ENCODE results near the gene KANK3.
"Not testable (repeated sequence)": the region's sequence is repeated elsewhere in the genome, so short reads cannot be mapped to it uniquely, and the experiment has no call there.

KANK3 gene

DNA sequence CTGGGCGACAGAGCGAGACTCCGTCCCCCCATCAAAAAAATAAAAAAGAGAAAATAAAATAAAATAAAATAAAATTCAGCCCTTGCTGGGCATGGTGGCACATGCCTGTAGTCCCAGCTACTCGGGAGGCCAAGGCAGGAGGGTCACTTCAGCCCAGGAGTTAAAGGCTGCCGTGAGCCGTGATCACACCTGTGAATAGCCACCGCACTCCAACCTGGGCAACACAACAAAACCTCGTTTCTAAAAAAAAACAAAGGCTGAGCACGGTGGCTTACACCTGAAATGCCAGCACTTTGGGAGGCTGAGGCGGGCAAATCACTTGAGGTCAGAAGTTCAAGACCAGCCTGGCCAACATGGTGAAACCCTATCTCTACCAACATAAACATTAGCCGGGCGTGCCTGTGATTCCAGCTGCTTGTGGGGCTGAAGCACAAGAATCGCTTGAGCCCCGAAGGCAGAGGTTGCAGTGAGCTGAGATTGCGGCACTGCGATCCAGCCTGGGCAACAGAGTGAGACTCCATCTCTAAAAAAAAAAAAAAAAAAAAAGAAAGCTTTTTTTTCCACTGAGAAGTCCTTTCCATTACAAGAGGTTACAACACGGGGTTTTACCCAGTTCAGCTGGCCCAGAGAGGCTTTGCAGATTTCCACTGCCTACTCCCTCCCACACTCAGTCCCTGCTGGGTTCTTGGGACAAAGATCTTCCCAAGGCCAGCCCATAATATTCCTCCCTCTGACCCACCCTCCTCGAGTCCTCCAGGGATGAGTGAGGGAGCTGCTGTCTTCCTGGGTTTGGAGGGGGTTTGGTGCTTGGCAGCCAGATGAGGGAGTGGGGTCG is 27.3 kb upstream of the KANK3 start:
- no peak for DNase-seq

GRCh38 chr19:8367327-8368001 is 24.4 kb upstream of the KANK3 start:
- no peak for DNase-seq

DNA sequence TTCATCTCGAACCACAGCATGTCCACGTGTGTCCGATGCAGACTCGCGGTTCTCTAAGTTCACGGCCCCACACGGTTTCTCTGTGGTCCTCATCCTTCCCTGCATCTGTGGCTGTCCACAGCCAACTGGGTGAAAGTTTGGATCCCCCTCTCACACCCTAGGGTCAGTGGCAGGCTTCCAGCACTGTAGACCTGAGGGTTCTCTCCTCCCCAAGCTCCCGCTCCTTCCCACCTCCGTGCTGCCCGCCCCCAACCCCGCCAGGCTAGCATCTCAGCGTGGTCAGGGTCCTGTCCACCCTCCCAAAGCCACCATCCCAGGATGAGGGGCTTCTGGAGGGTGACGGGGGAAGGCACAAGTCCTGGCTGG is 23.9 kb upstream of the KANK3 start:
- no peak for DNase-seq

DNA sequence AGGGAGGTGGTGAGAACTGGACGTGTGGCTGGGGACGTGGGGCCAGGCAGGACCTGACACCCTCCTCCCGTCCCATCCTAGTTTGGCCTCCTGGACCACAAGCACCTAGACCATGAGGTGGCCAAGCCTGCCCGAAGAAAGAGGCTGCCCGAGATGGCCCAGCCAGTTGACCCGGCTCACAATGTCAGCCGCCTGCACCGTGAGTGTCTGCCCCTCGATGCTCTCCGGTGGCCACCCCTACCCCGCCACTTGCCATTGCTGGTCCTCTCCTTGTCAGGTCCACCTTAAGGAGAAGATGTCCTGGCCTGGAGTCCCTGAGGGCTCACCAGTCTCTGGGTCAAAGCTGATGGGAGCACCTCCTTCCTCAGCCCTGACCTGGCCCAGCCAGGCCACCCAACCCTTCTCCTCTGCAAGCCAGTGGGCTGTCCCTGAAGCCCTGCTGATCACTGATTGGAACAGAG is 23.1 kb upstream of the KANK3 start:
- no peak for DNase-seq

- DNase-seq, result no peak
These were observed 21.0 kb upstream of the KANK3 start, which contains the start of gene ANGPTL4 for GRCh38 chr19:8363803-8364771. Gene ANGPTL4, plus strand, starts transcription at chr19:8364155. Its CDS starts 167 bp downstream, at chr19:8364322.

GRCh38 chr19:8361921-8362793 is 19.1 kb upstream of the KANK3 start:
- peak in 1 of 2 donors; percentile 31 for DNase-seq

DNA sequence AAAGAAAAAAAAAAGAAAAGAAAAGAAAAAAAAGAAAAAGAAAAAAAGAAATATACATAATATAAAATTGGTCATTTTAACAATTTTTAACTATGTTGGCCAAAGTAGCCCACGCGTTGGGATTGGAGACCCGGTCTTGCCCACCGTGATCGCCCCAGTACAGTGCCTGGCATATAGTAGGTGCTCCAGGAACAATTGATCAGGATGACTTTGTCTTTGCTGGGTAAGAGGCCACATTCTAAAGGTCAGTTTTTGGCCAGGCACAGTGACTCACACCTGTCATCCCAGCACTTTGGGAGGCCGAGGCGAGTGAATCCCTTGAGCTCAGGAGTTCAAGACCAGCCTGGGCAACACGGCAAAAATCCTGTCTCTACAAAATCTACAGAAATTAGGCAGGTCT is 17.1 kb upstream of the KANK3 start:
- no peak for DNase-seq

GRCh38 chr19:8358948-8359347 is 15.9 kb upstream of the KANK3 start:
- DNase-seq, result no peak

DNA sequence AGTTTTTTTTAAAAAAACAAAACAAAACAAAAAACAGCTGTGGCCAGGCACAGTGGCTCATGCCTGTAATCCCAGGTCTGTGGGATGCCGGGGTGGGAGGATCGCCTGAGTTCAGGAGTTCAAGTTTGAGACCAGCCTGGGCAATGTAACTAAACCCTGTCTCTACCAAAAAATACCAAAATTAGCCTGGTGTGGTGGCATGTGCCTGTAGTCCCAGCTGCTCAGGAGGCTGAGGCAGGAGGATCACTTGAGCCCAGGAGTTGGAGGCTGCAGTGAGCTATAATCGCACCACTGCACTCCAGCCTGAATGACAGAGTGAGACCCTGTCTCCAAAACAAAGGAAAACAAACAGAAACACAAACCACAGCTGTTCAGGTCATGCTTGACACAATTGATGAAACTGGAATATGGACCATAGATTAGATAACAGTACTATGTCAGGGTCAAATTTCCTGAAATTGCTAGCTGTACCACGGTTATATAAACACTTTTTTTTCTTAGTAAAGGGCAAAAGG is 14.0 kb upstream of the KANK3 start:
- no peak for DNase-seq

- DNase-seq, result no peak
These were observed 12.8 kb upstream of the KANK3 start for GRCh38 chr19:8355631-8356402.

DNA sequence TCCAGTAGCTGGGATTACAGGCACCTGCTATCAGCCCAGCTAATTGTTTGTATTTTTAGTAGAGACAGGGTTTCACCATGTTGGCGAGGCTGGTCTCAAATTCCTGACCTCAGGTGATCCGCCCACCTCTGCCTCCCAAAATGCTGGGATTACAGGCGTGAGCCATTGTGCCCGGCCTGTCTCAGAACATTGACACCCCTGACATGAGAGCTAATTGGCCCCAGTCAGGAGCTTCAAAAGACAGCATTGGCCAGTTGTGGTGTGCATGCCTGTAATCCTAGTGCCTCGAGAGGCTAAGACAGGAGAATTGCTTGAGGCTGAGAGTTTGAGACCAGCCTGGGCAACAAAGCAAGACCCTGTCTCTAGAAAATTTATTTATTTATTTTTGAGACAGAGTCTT is 9.8 kb upstream of the KANK3 start:
- DNase-seq, result not testable (repeated sequence)

DNA sequence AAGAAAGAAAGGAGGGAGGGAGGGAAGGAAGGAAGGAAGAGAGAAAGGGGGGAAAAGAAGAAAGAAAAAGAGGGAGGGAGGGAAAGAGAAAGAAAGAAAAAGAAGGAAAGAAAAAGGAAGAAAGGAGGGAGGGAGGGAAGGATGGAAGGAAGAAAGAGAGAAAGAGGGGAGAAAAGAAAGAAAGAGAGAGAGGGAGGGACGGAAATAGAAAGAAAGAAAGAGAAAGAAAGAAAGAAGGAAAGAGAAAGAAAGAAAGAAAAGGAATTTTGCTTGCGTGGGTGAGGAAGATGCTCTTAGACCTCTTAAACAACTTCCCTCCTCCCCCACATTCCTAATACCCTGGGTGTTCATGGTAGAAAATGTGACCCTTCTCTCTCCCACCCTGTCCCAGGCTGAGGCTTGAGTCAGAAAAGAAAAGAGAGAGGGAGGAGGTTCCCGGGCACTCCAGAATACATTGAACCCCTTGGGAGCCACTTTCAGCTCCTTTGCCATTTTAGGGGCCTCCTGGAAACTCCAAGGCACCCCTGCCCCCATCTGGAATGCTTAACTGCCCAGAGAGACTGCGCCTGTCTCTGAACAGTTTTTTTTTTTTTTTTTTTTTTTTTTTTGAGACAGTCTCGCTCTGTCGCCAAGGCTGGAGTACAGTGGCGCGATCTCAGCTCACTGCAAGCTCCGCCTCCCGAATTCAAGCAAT is 9.2 kb upstream of the KANK3 start:
- DNase-seq, result no peak

DNA sequence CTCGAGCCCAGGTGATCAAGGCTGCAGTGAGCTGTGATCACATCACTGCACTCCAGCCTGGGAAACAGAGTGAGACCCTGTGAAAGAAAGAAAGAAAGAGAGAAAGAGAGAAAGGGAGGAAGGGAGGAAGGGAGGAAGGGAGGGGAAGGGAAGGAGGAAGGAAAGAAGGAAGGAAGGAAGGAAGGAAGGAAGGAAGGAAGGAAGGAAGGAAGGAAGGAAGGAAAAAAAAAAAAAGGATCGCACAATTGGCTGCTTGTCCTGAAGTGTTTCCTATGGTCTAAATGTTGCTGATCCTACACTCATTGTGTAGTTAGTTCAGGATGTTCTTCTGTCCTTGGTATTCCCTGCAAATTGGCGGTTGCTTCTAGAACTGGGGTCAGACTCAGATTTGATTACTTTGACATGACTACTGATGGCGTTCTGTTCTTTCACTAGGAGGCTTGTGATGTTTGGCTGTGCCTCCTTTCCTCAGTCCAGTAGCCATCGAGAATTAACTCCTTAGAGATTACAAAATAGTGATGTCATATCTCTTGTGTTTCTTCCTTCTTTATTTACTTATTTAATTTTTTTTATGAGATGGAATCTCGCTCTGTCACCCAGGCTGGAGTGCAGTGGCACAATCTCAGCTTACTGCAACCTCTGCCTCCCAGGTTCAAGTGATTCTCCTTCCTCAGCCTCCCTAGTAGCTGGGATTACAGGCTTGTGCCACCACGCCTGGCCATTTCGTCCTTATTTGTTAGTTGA is 6.7 kb upstream of the KANK3 start:
- not testable (repeated sequence) for DNase-seq

- DNase-seq, result no peak
These were observed 402 bp upstream of the KANK3 start for GRCh38 chr19:8343483-8343844.

DNA sequence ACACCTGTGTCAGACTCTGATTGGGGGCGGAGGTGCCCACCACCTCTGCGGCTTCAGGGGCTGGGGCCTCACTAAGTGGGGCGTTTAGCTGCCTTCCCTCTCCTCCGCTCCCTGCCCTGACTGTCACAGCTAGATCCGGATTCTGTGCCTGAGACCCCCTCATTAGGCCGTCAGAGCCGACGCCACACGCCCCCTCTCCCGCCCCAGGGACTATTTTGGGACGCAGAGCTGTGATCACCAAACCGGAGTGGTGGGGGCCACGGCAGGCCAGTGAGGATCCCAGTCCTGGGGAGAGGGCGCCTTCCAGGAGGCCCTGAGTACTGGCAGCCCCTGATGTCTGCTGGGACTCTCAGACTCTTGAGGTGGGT is 762 bp downstream of the KANK3 start:
- no peak for DNase-seq

DNA sequence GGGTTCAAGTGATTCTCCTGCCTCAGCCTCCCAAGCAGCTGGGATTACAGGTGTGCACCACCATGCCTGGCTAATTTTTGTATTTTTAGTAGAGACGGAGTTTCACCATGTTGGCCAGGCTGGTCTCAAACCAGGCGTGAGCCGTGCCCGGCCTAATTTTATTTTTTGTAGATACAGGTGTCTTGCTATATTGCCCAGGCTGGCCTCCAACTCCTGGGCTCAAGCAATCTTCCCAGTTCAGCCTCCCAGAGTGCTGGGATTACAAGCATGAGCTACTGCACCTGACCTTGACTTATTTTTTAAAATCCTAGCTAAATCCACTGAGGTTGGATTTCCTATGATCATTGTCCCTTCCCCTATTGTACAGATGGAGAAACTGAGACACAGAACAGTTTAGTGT is 1.6 kb downstream of the KANK3 start:
- not testable (repeated sequence) for DNase-seq

DNA sequence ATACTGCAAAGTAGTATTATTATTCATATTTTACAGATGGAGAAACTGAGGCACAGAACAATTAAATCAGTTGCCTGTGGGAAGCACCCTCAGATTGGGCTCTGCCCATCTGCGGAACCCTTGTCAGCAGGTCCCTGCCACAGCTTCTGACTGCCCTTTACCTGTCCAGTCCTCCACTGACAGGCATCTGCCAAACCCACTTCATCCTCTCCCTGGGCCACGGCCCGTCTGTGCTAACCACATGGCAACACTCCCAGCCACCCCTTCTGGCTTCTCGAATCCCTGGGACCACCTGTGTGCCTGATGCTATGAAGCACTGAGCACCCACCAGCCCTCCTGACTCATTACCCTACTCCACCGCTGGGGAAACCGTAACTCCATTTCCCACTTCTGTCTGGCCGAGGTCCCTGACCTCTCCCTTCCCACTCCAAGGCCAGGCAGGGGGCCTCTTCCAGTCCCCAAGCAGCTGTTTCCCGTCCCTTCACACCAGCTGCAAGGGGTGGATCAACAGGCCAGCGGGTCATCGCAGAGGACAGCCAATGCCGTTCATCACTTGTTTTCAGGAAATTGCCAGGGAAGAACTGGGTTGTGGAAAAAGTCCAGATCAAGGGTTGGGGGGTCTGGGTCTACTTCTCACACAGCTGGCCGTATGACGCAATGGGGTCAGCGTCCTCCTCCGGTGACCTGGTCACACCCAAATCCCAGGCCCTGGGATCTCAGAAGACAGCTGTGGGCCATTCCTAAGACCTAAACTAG is 2.5 kb downstream of the KANK3 start:
- no peak for DNase-seq

DNA sequence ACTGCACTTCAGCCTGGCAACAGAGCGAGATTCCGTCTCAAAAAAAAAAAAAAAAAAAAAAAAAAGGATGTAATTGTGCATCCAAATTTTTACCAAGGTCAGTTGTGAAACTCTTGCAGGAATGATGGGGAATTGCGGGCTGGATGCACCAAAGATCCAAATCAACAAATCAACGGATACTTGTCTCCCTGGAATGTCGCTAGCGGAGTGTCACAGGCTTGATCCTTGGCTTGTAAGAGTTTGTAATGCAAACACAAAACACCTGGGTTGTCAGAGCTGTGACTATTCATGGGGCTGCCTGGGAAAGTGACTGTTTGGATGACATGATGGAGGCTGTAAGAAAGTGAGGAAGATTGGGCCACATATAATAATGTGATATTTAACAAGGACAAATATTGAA is 4.2 kb downstream of the KANK3 start:
- DNase-seq, result no peak

- DNase-seq, result no peak
These were observed 5.3 kb downstream of the KANK3 start for GRCh38 chr19:8337728-8338127.
